HG03039 (cell line): Measurements from ENCODE around the gene NOX4.
"Not testable (repeated sequence)": the region's sequence is repeated elsewhere in the genome, so short reads cannot be mapped to it uniquely, and the experiment has no call there.

Experiments
- ATAC-seq: cut with Tn5 transposase; IDR thresholded peaks from one replicate; pipeline ENCODE4 v1.9.1; 2021; ENCODE audit warnings: mild to moderate bottlenecking, moderate library complexity; ENCODE audit not compliant: unreplicated experiment

The NOX4 gene

GRCh38 chr11:89310607-89311006 is 180.6 kb downstream of the NOX4 start:
- ATAC-seq: not testable (repeated sequence)

- ATAC-seq: not testable (repeated sequence)
Measured at GRCh38 chr11:89309321-89309985, 181.7 kb downstream of the NOX4 start.

- ATAC-seq: not testable (repeated sequence)
Measured at GRCh38 chr11:89308272-89308671, 182.9 kb downstream of the NOX4 start.

- ATAC-seq: not testable (repeated sequence)
Measured at GRCh38 chr11:89303029-89303428, 188.1 kb downstream of the NOX4 start.

- ATAC-seq: not testable (repeated sequence)
Measured at GRCh38 chr11:89295023-89295422, 196.2 kb downstream of the NOX4 start.

GRCh38 chr11:89293965-89294679 is 197.1 kb downstream of the NOX4 start:
- ATAC-seq: no peak

GRCh38 chr11:89288004-89288403 is 203.2 kb downstream of the NOX4 start:
- not testable (repeated sequence) for ATAC-seq

- ATAC-seq: not testable (repeated sequence)
Measured at GRCh38 chr11:89286601-89287000, 204.6 kb downstream of the NOX4 start.

GRCh38 chr11:89281032-89281677 is 210.0 kb downstream of the NOX4 start:
- not testable (repeated sequence) for ATAC-seq

- no peak for ATAC-seq
Measured at GRCh38 chr11:89279176-89279575, 212.0 kb downstream of the NOX4 start.

- ATAC-seq: no peak
Measured at GRCh38 chr11:89275966-89276365, 215.2 kb downstream of the NOX4 start.
